Natural killer cell (primary cell): ENCODE data around the gene PRKN. TPM values are rescaled to one million over a fixed set of nuclear protein-coding genes. Genes with fewer than 3 reads are reported as not detected.

ENCODE experiments used
- ATAC-seq, 3 donors: fragments of 150-1000 bp in 2 of 3; fragments of 200-7000 bp in 1 of 3; cut with Tn5 transposase; 1 replicate in 1 of 3; 2 replicates in 2 of 3; pipeline ENCODE4 v1.10.0; 2021; ENCODE audit warnings: mild to moderate bottlenecking in 2 of 3, moderate library complexity in 2 of 3
- DNase-seq, 2 donors: peaks; one replicate each; pipeline versions ENCODE4 v3.0.0 to v3.0.0-alpha.2; 2013 to 2021; ENCODE audit warnings: mixed read lengths in 1 of 2
- H3K27ac ChIP-seq: one replicate; pipeline ENCODE4 v1.5.1; 2013; ENCODE audit warnings: mild to moderate bottlenecking, low read length
- H3K27me3 ChIP-seq: one replicate; pipeline ENCODE4 v1.6.1; 2013; ENCODE audit warnings: low read length; ENCODE audit not compliant: control insufficient read depth, insufficient read depth
- H3K36me3 ChIP-seq: one replicate; pipeline ENCODE4 v1.6.1; 2013; ENCODE audit warnings: low read length; ENCODE audit not compliant: control insufficient read depth, insufficient read depth
- H3K4me1 ChIP-seq: one replicate; pipeline ENCODE4 v1.6.1; 2013; ENCODE audit warnings: low read length; ENCODE audit not compliant: control insufficient read depth, insufficient read depth
- H3K4me3 ChIP-seq: one replicate; pipeline ENCODE4 v1.5.1; 2013; ENCODE audit warnings: low read length
- H3K9me3 ChIP-seq: one replicate; pipeline ENCODE4 v1.6.1; 2013; ENCODE audit warnings: low read length; ENCODE audit not compliant: control insufficient read depth, insufficient read depth
- H3K27ac Mint-ChIP-seq, 2 donors: one replicate each; pipeline ENCODE4 v1.8.0; 2022; ENCODE audit warnings: mild to moderate bottlenecking in 2 of 2, mixed read lengths in 2 of 2, moderate library complexity in 1 of 2
- H3K27me3 Mint-ChIP-seq, 2 donors: one replicate each; pipeline ENCODE4 v1.8.0; 2022; ENCODE audit warnings: low read depth in 2 of 2, mixed read lengths in 2 of 2
- H3K36me3 Mint-ChIP-seq: one replicate; pipeline ENCODE4 v1.8.0; 2022; ENCODE audit warnings: mixed read lengths
- H3K4me1 Mint-ChIP-seq, 2 donors: one replicate each; pipeline ENCODE4 v1.8.0; 2022; ENCODE audit warnings: mixed read lengths in 2 of 2
- H3K4me3 Mint-ChIP-seq: one replicate; pipeline ENCODE4 v1.8.0; 2022; ENCODE audit warnings: mild to moderate bottlenecking, moderate library complexity, mixed read lengths
- H3K9me3 Mint-ChIP-seq, 2 donors: one replicate each; pipeline ENCODE4 v1.8.0; 2022; ENCODE audit warnings: mixed read lengths in 2 of 2
- CTCF ChIP-seq: fragments of 200-600 bp; IDR thresholded peaks from one replicate; pipeline ENCODE4 v1.8.0; 2022; ENCODE audit warnings: antibody characterized with exemption
- WGBS: methylation state at CpG from one replicate; pipeline ENCODE4 v1.1.7; 2013; ENCODE audit warnings: missing lambda C conversion rate; ENCODE audit not compliant: insufficient coverage; 5-methylcytosine and 5-hydroxymethylcytosine counted together
- intact Hi-C: fragments of 100-400 bp; cut with micrococcal nuclease; formaldehyde crosslinking; loops from one replicate; pipeline ENCODE4 v1.14.2; 2022
- total RNA-seq, 4 donors: library from RNA; stranded (reverse); fragments of 120-200 nt in 1 of 4; gene quantifications; one replicate each; pipeline versions ENCODE4 v1.2.3 to v1.2.4, GENCODE V29; 2013 to 2022

PRKN gene
- total RNA-seq, 3 donors from 2014 or later (not counting 1 experiment from before 2014, with no cell fraction given) = 1.4 to 1.9 (median 1.9) TPM

- no peak for DNase-seq
- H3K36me3 Mint-ChIP-seq = no peaks in the 10 kb centered on the region
- peak in 1 of 3 donors; percentile 48 for ATAC-seq
Observed at GRCh38 chr6:161444464-161444863, 1283.1 kb downstream of the PRKN start.

GRCh38 chr6:161443848-161444247 is 1283.7 kb downstream of the PRKN start:
- ATAC-seq = no peak

More at GRCh38 chr6:161444464-161444863, 1283.1 kb downstream of the PRKN start:
- Histone ChIP-seq H3K27me3 (no peaks in the 10 kb centered on the region), H3K27ac (no peak overlapping the region), H3K36me3 (no peaks in the 10 kb centered on the region), H3K9me3 (no peaks in the 10 kb centered on the region), H3K4me3 (no peak overlapping the region), H3K4me1 (no peaks in the 10 kb centered on the region)
- 60% methylated on average over 14 of the region's 15 CpGs for WGBS
- H3K4me3 Mint-ChIP-seq = no peak overlapping the region
- intact Hi-C loops = no loop called here
- no peaks in the 10 kb centered on the region for H3K4me1 Mint-ChIP-seq
- H3K27ac Mint-ChIP-seq = no peak overlapping the region
- H3K9me3 Mint-ChIP-seq = no peaks in the 10 kb centered on the region
- peaks cover 8 to 10% of the 10 kb centered on the region in 2 donors for H3K27me3 Mint-ChIP-seq
- TF ChIP-seq CTCF = no peak

GRCh38 chr6:161442420-161442819 is 1285.1 kb downstream of the PRKN start:
- H3K9me3 ChIP-seq = no peaks in the 10 kb centered on the region
- H3K4me1 ChIP-seq = no peaks in the 10 kb centered on the region
- Mint-ChIP-seq H3K9me3 (no peaks in the 10 kb centered on the region), H3K27me3 (peaks cover 8 to 10% of the 10 kb centered on the region in 2 donors), H3K4me3 (no peak overlapping the region), H3K27ac (no peak overlapping the region), H3K4me1 (no peaks in the 10 kb centered on the region), H3K36me3 (no peaks in the 10 kb centered on the region)
- 93% methylated on average over 15 of the region's 15 CpGs for WGBS
- H3K4me3 ChIP-seq = no peak overlapping the region
- no peaks in the 10 kb centered on the region for H3K27me3 ChIP-seq
- intact Hi-C loops = no loop called here
- H3K36me3 ChIP-seq = no peaks in the 10 kb centered on the region
- TF ChIP-seq CTCF = no peak
- ATAC-seq (no peak), DNase-seq (no peak)
- no peak overlapping the region for H3K27ac ChIP-seq

More at GRCh38 chr6:161443848-161444247, 1283.7 kb downstream of the PRKN start:
- Mint-ChIP-seq H3K36me3 (no peaks in the 10 kb centered on the region), H3K4me3 (no peak overlapping the region), H3K27me3 (peaks cover 8 to 10% of the 10 kb centered on the region in 2 donors), H3K4me1 (no peaks in the 10 kb centered on the region), H3K27ac (no peak overlapping the region), H3K9me3 (no peaks in the 10 kb centered on the region)
- no peak overlapping the region for H3K4me3 ChIP-seq
- no peaks in the 10 kb centered on the region for H3K27me3 ChIP-seq
- no peaks in the 10 kb centered on the region for H3K36me3 ChIP-seq
- H3K4me1 ChIP-seq = no peaks in the 10 kb centered on the region
- DNase-seq = no peak
- 73% methylated on average over 8 of the region's 8 CpGs for WGBS
- intact Hi-C loops = no loop called here
- H3K9me3 ChIP-seq = no peaks in the 10 kb centered on the region
- no peak overlapping the region for H3K27ac ChIP-seq
- TF ChIP-seq CTCF = no peak

- Histone ChIP-seq H3K27me3 (no peaks in the 10 kb centered on the region), H3K4me3 (no peak overlapping the region), H3K9me3 (no peaks in the 10 kb centered on the region), H3K27ac (no peak overlapping the region), H3K36me3 (no peaks in the 10 kb centered on the region), H3K4me1 (no peaks in the 10 kb centered on the region)
- no peak for DNase-seq
- Mint-ChIP-seq H3K9me3 (no peaks in the 10 kb centered on the region), H3K4me3 (no peak overlapping the region), H3K36me3 (no peaks in the 10 kb centered on the region), H3K27ac (no peak overlapping the region), H3K4me1 (no peaks in the 10 kb centered on the region), H3K27me3 (peaks cover 10 to 12% of the 10 kb centered on the region in 2 donors)
- no peak for TF ChIP-seq CTCF
- WGBS = 62% methylated on average over 3 of the region's 4 CpGs
- intact Hi-C loops = no loop called here
- no peak for ATAC-seq
Observed at GRCh38 chr6:161440299-161440698, 1287.3 kb downstream of the PRKN start.
